ENCODE measurements around the gene GJD3.

Gene GJD3

GRCh38 chr17:40350689-40351358 lies 13.7 kb downstream of the GJD3 start:
- no peak for DNase-seq

DNA sequence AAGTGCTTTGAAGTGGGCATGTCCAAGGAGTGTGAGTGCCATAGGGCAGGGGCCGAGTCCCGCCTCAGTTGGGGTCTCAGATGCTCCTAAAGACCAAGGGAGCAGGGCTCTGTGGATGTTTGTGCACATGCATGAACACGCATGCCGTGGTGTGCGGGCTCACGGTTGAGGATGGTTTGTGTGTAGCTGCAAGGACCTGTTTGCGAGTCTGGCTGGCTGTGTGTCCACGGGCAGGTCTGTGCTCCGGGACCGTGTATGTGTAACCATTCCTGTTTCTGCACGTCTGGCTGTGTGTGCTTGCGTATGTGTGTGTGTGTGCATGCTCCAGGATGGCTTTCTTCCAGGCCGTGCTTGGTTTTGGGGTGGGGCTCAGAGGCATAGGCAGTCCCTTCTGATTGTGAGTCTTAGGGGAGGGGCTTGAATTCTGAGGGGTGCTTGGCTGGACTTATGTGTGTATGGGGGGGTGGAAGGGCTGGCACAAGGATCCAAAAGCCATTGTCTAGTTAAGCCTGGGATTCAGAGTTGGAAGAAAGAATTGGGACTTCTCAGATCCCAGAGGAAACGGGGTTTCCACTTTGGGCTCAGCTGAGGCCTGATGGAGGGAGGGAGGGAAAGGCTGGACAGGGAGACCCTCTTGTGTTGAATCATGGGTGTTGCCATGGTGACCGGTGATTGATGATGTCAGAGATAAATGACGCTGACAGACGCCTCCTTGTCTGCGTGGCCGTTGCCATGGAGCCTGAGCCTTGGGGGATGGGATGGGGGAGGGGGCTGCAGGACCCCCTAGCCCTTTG lies 14.4 kb downstream of the GJD3 start:
- no peak for DNase-seq

DNA sequence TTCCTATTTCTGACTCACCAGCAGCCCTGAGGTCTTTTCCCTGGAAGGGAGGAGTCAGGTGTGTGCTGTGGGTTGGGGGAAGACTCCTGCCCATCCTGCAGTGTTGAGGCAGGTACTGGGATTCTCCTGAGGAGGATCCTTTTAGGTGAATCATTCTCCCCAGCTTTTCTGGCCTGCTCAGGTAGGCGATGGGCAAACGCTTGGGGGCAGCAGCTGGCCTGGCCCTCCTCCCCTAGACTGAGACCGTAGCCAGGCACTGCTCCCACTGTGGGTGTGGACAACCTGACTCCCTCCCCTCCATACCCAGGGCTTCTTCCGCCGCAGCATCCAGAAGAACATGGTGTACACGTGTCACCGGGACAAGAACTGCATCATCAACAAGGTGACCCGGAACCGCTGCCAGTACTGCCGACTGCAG lies 15.1 kb downstream of the GJD3 start:
- DNase-seq: no peak

DNA sequence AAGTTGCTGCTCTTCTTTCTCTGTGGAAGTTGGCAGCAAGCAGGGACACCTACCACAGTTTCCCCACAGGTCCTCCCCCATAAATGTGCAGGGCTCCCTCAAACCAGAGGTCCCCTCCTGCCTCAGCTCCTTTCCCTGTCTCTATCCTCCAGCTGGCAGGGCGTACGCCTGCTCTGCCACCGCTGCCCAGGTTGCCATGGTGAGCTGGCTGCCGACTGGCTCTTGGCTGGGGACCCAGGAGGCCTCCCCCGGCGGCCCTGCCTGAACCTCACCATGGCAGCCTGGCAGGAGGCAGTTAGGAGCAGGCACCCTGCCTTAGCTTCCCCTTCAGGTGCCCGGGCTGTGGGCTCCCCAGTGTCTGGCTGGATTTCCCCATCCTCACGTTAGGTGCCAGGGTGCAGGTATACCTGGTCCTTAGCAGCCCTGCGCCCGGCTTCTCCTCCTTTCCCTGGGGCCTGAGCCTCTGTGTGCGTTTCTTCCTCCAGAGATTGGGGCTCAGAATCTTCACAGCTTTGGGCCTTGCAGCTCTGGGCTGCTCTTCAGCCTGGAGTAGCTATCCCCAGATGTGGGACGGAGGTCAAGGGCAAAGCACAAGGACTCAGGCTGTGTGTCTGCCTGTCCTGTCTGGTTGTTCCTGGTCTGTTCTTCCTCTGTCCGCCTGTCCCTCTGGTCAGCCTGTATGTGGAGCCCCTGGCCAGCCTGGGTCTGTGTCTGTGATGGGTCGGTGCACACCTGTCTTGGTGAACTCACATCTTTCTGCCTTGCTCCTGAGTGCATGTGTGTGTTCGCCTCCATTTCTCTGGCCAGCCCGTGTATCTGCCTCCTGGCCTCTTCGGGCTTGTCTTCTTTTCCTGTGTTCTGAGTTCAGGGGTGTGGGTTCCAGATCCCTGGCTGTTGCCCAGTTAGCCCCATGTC lies 15.7 kb downstream of the GJD3 start:
- no peak for DNase-seq

GRCh38 chr17:40348136-40348504 lies 16.4 kb downstream of the GJD3 start:
- no peak for DNase-seq

DNA sequence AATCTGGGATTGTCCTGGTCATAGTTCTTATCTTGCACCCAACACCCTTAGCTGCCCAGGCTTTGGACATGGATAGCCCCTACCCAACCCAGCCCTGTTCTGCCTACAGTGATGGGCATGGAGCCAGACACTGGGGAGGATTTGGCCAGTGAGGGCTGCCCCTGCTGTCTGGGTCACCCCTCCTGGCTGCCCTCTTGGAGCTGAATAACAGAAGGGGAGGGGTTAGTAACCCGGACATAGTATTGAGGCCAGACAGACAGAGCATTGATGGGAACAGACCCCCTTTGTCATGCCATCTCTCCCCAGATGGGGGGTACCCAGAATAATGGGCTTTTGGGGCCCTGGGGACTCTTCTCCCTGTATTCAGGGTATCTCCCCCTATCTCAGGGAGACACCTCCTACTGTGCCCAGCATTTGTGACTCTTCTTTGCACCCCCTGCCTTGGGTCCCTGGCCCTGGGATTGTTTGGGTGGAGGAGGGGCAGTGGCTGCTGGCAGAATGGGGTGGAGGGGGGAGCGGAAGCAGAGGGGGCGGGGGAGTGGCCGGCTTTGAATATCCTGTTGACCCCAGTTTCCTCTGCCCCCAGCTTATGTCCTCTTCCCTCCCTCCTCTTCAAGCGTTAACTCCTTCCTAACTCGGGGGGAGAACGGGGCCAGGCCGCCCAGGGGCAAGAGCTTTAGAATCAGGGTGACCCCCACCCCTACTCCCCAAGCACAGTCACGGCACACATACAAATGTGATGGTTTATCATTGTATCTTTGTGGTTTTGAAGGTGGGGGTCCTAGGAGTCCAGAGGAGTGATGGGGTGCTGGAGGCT lies 17.0 kb downstream of the GJD3 start:
- no peak for DNase-seq

DNA sequence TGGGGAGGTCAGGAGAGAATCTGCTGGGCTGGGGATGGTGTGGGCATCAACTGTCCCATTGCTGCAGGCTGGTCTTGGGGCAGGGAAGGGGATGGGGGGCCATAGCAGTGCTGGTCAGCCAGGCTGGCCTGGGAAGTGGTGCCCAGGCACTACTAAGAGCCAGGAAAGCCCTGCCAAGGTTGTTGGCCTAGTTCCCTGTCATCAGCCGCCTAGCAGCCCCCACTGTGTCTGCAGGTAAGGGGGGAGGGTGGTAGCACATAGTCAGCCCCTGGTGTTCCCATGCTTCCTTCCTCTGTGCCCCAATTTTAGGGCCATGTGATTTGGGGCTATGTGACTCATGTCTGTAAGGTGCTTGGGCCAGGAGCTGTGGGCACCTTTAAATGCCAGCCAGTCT lies 17.8 kb downstream of the GJD3 start:
- no peak for DNase-seq

DNA sequence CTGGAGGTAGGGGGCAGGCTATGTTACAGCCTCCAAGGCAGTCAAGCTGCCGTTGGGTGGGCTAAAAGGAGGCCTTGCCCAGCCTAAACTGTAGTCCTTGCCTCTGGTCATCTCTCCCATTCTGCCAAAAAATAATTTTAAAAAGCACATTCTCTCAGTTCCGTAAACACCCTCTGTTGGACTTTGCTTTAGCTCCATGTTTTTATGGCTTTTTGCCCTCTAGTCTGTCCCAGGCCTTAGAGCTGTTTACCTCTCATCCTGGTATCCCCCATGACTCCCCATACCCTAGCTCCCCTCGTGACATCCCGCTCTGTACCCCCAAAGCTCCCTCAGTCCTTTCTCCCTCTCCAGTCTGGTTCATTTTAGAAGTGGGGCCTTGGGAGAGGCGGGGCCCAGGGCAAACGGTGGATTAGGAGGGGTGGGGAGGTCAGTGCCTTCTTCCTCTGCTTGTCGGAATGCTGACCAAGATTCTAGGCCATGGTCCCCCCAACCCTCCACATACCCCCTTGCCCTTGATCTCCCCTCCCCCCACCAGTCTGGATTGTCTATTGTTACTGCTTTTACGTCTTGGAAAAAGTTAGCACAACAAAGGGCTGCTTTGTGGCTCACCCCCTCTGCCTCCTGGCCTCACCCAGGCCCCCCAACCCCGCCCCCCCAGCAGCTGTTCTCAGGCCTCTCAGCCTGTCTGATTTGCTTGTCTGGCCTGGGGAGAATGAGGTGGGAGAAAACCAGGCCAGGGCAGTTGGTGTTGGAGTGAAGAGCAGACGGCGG lies 18.4 kb downstream of the GJD3 start:
- DNase-seq: no peak

DNA sequence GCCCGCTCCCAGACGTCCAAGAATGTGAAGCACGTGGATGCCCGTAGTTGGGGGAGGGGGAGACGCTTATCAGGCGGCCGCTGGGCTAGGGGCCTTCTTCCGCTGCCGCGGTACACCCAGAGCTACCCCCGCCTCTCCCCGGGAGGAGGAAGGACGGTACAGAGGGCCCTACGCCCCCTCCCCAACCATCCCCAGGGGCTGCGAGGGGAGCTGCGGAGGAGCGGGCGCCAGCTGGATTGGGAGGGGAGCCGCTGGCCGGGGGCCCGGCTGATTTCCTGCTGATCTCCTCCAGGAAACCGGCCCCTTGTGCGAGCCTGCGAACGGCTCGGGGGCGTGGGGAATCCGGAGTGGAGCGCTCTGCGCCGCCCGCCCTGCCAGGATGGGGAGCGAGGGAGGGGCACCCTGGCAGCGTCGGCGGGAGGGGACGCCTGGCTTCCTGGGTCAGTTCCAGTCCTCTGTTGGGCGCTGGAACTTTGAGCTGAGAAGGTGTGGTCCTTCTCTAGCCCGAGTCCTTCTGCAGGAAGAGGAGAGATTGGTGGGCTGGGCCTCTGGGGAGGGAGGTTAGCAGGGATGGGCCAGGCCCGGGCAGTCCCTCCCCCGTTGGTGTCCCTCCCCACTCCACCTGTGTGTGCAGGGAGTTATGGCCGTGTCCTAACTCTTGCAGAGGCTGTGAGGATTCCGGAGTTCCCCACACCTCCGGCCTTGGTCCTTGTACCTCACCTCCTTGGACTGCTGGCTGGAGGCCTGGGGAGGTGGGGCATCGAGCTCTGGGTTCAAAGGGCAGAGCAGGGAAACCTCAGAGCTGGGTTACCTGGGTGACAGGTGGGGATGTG lies 19.2 kb downstream of the GJD3 start:
- DNase-seq: no peak

DNA sequence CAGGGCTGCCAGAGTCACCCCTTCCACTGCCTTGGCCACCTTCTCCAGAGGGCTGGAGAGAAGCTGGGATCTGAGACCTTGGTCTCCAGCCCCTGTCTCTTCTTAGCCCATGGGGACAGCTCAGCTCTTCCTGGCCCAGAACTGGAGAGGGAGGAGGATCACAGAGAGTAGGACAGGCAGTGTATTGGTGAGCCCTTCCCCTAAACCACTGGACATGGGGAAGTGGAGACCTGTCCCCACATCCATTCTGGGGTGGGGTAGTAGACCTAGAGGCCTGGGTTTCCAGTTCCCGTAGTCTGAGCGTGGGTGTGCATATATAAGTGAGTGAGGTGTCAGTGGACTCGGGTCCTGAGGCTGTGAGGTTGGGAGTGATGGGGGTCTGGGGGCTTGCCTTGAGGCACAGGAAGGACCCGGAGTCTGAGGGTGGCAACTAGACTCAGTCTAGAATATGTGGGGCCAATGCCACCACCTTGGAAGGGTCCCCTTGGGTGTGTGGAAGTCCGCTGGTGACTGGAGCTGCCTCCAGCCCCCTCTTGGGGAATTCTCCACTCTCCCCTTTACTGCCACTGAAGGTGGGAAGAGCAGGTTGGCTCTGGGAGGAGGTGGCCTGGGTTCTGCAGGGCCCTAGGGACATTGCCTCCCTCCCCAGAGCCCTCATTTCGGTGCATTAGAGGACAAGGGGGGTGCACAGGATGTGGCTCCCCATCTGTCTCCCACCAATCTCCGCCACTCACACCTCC lies 19.9 kb downstream of the GJD3 start:
- no peak for DNase-seq

GRCh38 chr17:40343219-40344119 lies 21.1 kb downstream of the GJD3 start:
- no peak for DNase-seq

DNA sequence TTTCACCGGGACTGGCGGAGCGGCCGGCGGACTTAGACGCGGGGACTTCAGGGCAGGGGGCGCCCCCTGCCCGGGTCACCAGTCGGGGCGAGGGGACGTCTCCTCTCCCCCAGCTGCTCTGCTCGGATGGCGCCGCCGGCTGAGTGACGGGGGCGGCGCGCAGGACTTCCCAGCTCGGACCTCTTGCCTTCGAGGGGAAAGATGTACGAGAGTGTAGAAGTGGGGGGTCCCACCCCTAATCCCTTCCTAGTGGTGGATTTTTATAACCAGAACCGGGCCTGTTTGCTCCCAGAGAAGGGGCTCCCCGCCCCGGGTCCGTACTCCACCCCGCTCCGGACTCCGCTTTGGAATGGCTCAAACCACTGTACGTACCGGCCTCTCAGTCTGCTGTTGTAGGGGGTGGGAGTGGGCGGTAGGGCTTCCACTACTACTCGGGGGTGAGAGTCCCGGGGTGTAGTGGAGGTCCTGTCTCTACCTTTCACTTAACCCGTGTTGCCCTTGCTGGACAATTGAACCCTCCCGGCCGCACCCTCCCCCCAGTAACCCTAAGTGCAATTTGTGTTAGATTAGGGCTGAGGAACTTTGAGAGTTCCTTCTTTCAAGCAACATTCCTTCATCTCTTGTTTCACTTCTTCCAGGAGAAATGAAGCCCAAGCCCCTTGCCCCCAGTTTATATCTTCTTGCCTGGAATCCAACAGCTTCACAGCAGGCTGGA lies 21.9 kb downstream of the GJD3 start:
- no peak for DNase-seq

- DNase-seq: no peak
Measured at GRCh38 chr17:40341808-40342503, 22.6 kb downstream of the GJD3 start.

DNA sequence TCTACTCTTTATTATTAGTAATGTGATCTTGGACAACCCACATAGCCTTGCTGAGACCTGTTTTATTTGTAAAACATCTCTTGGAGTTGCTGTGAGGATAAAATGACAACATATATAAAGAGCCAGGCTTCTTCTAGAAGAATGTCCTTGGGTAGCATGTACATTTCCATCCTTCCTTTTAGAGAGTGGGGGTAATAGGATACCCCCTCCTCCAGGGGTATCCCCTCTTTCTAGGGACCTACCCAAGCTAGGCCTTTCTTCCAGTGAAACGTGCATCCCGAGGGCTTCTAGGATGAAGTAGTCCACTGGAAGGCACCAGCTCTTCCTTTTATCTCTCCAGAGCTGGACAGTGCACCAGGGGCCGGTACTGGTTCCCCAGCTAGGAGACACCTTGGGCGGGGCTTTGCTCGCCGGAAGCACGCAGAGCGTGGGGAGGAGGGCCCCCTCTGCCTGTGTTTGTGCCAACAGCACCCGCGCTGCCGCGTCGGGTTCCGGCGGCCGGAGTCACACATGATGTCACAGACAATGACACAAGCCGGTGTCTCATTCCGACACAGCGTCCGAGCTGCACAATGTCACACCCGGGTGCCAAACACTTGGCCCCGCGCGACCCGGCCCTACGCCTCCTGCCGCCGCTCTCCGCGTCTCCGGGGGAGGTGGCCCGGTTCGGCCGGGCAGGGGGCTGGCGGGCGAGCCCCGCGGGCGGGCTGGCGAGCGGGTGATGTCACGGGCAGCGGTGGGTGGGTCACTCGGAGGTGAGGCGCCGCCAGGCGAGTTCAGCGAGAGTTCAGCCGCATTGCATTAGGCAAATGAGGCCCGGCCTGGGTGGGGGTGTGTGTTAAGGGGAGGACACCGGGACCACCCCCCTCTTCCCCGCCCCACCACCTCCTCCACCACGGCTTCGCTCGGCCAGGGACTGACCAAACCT lies 23.4 kb downstream of the GJD3 start:
- peak; percentile 72 for DNase-seq

GRCh38 chr17:40340327-40340726 lies 24.2 kb downstream of the GJD3 start:
- DNase-seq: no peak

DNA sequence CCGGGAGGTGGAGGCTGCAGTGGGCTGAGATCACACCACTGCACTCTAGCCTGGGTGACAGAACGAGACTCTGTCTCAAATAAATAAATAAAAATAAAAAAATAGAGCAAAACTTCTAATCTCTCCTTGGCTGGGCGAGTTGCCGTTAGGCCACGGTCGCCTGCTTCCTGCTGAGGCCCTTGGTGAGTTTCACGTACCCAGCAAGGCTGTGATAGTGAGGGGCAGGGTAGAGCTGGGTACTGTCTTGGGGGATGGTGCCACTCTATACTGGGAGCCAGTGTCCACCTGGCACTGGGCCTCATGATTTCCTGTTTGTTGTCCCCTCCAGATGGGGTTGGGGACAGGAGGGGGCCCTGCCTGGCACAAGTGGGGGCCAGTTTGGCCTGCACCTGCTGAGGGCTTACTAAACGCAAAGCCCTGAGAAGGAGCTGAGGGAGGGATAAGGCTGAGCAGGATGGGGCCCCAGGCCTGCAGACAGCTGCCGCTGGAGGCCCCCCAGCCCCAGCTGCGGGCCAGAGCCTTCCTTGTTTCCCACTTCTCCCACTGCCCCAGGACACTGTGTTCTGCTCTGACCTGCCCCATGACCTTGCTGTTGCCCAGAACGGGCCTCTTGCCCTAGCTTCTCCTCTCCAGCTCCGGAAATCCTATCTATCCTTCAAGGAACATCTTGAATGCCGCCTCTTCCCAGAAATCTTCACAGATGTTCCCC lies 25.4 kb downstream of the GJD3 start:
- no peak for DNase-seq
